Measurements from ENCODE around the gene DTNB. TPM values are rescaled to one million over a fixed set of nuclear protein-coding genes. Genes with fewer than 3 reads are reported as not detected.

The DTNB gene
- polyA plus RNA-seq, 3 donors = 17.0 to 20.4 (median 19.6) TPM

GRCh38 chr2:25512707-25513106, 160.7 kb downstream of the DTNB start:
- DNase-seq (ENCODE audit: low read depth in 3 of 3, low spot score in 2 of 3) = no peak

- no peak for DNase-seq (ENCODE audit: low read depth in 3 of 3, low spot score in 2 of 3)
Observed at GRCh38 chr2:25506226-25506625, 167.2 kb downstream of the DTNB start.

GRCh38 chr2:25505622-25506021, 167.8 kb downstream of the DTNB start:
- no peak for DNase-seq (ENCODE audit: low read depth in 3 of 3, low spot score in 2 of 3)

GRCh38 chr2:25505182-25505581, 168.2 kb downstream of the DTNB start:
- no peak for DNase-seq (ENCODE audit: low read depth in 3 of 3, low spot score in 2 of 3)

- no peak for DNase-seq (ENCODE audit: low read depth in 3 of 3, low spot score in 2 of 3)
Observed at GRCh38 chr2:25504266-25504665, 169.1 kb downstream of the DTNB start.

GRCh38 chr2:25499157-25499556, 174.2 kb downstream of the DTNB start:
- no peak for DNase-seq (ENCODE audit: low read depth in 3 of 3, low spot score in 2 of 3)

GRCh38 chr2:25497918-25498407, 175.4 kb downstream of the DTNB start:
- no peak for DNase-seq (ENCODE audit: low read depth in 3 of 3, low spot score in 2 of 3)

GRCh38 chr2:25497229-25497917, 176.0 kb downstream of the DTNB start:
- DNase-seq (ENCODE audit: low read depth in 3 of 3, low spot score in 2 of 3) = no peak

- no peak for DNase-seq (ENCODE audit: low read depth in 3 of 3, low spot score in 2 of 3)
Observed at GRCh38 chr2:25494616-25495015, 178.8 kb downstream of the DTNB start.

GRCh38 chr2:25493207-25493606, 180.2 kb downstream of the DTNB start:
- DNase-seq (ENCODE audit: low read depth in 3 of 3, low spot score in 2 of 3) = no peak

- no peak for DNase-seq (ENCODE audit: low read depth in 3 of 3, low spot score in 2 of 3)
Observed at GRCh38 chr2:25492726-25493125, 180.7 kb downstream of the DTNB start.

- no peak for DNase-seq (ENCODE audit: low read depth in 3 of 3, low spot score in 2 of 3)
Observed at GRCh38 chr2:25491966-25492532, 181.3 kb downstream of the DTNB start.

- DNase-seq (ENCODE audit: low read depth in 3 of 3, low spot score in 2 of 3) = no peak
Observed at GRCh38 chr2:25491003-25491696, 182.2 kb downstream of the DTNB start.

GRCh38 chr2:25490217-25490616, 183.2 kb downstream of the DTNB start:
- DNase-seq (ENCODE audit: low read depth in 3 of 3, low spot score in 2 of 3) = no peak

GRCh38 chr2:25489631-25490030, 183.7 kb downstream of the DTNB start:
- DNase-seq (ENCODE audit: low read depth in 3 of 3, low spot score in 2 of 3) = no peak

GRCh38 chr2:25483607-25484266, 189.6 kb downstream of the DTNB start:
- no peak for DNase-seq (ENCODE audit: low read depth in 3 of 3, low spot score in 2 of 3)

GRCh38 chr2:25482341-25482740, 191.0 kb downstream of the DTNB start:
- no peak for DNase-seq (ENCODE audit: low read depth in 3 of 3, low spot score in 2 of 3)

- DNase-seq (ENCODE audit: low read depth in 3 of 3, low spot score in 2 of 3) = no peak
Observed at GRCh38 chr2:25481381-25482300, 191.7 kb downstream of the DTNB start.

- no peak for DNase-seq (ENCODE audit: low read depth in 3 of 3, low spot score in 2 of 3)
Observed at GRCh38 chr2:25480561-25480960, 192.8 kb downstream of the DTNB start.

- DNase-seq (ENCODE audit: low read depth in 3 of 3, low spot score in 2 of 3) = no peak
Observed at GRCh38 chr2:25479761-25480160, 193.6 kb downstream of the DTNB start.

Data from right renal cortex interstitium (tissue), 3 donors.